Sigmoid colon (tissue), 4 donors: ENCODE measurements around the gene CD33.

Source experiments
- EP300 ChIP-seq, 4 donors: sonication (generic); formaldehyde crosslinking; IDR thresholded peaks; one replicate each; pipeline ENCODE4 v1.6.1; 2017; ENCODE audit warnings: antibody characterized with exemption in 4 of 4
- POLR2A ChIP-seq, 2 donors: fragments of 450-650 bp; IDR thresholded peaks; one replicate each; pipeline ENCODE4 v1.6.1; 2016; ENCODE audit warnings: antibody characterized with exemption in 2 of 2, mild to moderate bottlenecking in 2 of 2, moderate library complexity in 2 of 2
- TF ChIP-seq, protein P1 (sequence below), 4 experiments: fragments of 450-650 bp in 3 of 4; fragments of 200-600 bp in 1 of 4; IDR thresholded peaks; one replicate each; pipeline ENCODE4 v1.5.1; 2016 to 2019; ENCODE audit warnings: antibody characterized with exemption in 4 of 4, mild to moderate bottlenecking in 3 of 4, moderate library complexity in 2 of 4

GRCh38 chr19:51203916-51204315, 21.0 kb upstream of the CD33 start:
- TF ChIP-seq, protein P1, sequence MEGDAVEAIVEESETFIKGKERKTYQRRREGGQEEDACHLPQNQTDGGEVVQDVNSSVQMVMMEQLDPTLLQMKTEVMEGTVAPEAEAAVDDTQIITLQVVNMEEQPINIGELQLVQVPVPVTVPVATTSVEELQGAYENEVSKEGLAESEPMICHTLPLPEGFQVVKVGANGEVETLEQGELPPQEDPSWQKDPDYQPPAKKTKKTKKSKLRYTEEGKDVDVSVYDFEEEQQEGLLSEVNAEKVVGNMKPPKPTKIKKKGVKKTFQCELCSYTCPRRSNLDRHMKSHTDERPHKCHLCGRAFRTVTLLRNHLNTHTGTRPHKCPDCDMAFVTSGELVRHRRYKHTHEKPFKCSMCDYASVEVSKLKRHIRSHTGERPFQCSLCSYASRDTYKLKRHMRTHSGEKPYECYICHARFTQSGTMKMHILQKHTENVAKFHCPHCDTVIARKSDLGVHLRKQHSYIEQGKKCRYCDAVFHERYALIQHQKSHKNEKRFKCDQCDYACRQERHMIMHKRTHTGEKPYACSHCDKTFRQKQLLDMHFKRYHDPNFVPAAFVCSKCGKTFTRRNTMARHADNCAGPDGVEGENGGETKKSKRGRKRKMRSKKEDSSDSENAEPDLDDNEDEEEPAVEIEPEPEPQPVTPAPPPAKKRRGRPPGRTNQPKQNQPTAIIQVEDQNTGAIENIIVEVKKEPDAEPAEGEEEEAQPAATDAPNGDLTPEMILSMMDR (IDR thresholded peaks at IDR 0.05) = no peak
- TF ChIP-seq POLR2A (IDR thresholded peaks at IDR 0.05) (no peak), EP300 (IDR thresholded peaks at IDR 0.05) (no peak)
